HL-60 (cell line): ENCODE measurements around the gene EEF2KMT.

Experiments
- DNase-seq, 2 experiments: peaks; one replicate each; pipeline ENCODE4 v3.0.0-alpha.2; 2010 to 2020; ENCODE audit warnings: low read depth in 1 of 2, low spot score in 1 of 2
- H3K27ac ChIP-seq: fragments of 250-450 bp; sonication (Bioruptor Pico); replicated peaks from 2 replicates; pipeline ENCODE4 v1.5.1; 2020; ENCODE audit warnings: mild to moderate bottlenecking, moderate library complexity
- H3K27me3 ChIP-seq: fragments of 250-450 bp; sonication (Bioruptor Pico); 2 replicates; pipeline ENCODE4 v1.5.1; 2021; ENCODE audit warnings: mild to moderate bottlenecking, moderate library complexity; ENCODE audit not compliant: insufficient read depth, poor library complexity, severe bottlenecking
- H3K4me3 ChIP-seq: replicated peaks from 2 replicates; pipeline ENCODE4 v1.5.1; 2011; ENCODE audit warnings: mild to moderate bottlenecking, control low read depth, low read length; ENCODE audit not compliant: insufficient read depth
- GABPA ChIP-seq: IDR thresholded peaks from 2 replicates; pipeline ENCODE4 v1.6.1; 2012; ENCODE audit warnings: low read depth
- POLR2AphosphoS5 ChIP-seq: IDR thresholded peaks from 2 replicates; pipeline ENCODE4 v1.6.1; 2012; ENCODE audit warnings: low read depth
- SPI1 ChIP-seq: IDR thresholded peaks from 2 replicates; pipeline ENCODE4 v1.6.1; 2012; ENCODE audit warnings: low read depth, mild to moderate bottlenecking, borderline replicate concordance
- TF ChIP-seq, protein P1 (sequence below): IDR thresholded peaks from 2 replicates; pipeline ENCODE4 v1.6.1; 2012; ENCODE audit warnings: low read depth; ENCODE audit not compliant: insufficient replicate concordance
- TF ChIP-seq, protein P2 (sequence below): IDR thresholded peaks from one replicate; pipeline ENCODE4 v1.5.1; 2011; ENCODE audit warnings: low read length, control low read depth, inconsistent platforms; ENCODE audit not compliant: insufficient read depth

EEF2KMT gene

DNA sequence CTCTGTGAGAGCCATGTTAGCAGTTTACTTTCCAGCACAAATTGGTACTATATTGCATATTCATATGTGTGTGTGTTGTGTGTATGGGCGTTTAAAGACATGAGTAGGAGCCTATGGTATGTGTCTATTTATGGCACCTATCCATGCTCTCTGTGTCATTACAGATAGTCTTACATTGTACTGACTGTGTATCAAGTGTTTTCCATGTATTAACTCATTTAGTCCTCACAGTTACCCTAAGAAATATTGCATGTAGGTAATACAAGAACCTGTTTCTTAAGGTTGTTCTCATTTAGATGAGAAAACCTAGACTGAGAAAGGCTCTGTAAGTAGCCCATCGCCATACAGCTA is 24.3 kb downstream of the EEF2KMT start:
- no peak overlapping the region for H3K4me3 ChIP-seq

GRCh38 chr16:5072334-5073278 is 25.0 kb downstream of the EEF2KMT start:
- Histone ChIP-seq H3K27ac (peak overlapping the region; percentile 81), H3K27me3 (no peaks in the 10 kb centered on the region), H3K4me3 (peak overlapping the region; percentile 78)
- no peak for DNase-seq
- TF ChIP-seq, protein P1, sequence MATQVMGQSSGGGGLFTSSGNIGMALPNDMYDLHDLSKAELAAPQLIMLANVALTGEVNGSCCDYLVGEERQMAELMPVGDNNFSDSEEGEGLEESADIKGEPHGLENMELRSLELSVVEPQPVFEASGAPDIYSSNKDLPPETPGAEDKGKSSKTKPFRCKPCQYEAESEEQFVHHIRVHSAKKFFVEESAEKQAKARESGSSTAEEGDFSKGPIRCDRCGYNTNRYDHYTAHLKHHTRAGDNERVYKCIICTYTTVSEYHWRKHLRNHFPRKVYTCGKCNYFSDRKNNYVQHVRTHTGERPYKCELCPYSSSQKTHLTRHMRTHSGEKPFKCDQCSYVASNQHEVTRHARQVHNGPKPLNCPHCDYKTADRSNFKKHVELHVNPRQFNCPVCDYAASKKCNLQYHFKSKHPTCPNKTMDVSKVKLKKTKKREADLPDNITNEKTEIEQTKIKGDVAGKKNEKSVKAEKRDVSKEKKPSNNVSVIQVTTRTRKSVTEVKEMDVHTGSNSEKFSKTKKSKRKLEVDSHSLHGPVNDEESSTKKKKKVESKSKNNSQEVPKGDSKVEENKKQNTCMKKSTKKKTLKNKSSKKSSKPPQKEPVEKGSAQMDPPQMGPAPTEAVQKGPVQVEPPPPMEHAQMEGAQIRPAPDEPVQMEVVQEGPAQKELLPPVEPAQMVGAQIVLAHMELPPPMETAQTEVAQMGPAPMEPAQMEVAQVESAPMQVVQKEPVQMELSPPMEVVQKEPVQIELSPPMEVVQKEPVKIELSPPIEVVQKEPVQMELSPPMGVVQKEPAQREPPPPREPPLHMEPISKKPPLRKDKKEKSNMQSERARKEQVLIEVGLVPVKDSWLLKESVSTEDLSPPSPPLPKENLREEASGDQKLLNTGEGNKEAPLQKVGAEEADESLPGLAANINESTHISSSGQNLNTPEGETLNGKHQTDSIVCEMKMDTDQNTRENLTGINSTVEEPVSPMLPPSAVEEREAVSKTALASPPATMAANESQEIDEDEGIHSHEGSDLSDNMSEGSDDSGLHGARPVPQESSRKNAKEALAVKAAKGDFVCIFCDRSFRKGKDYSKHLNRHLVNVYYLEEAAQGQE = no peak
- TF ChIP-seq SPI1 = no peak
- no peak for TF ChIP-seq POLR2AphosphoS5
- TF ChIP-seq, protein P2, sequence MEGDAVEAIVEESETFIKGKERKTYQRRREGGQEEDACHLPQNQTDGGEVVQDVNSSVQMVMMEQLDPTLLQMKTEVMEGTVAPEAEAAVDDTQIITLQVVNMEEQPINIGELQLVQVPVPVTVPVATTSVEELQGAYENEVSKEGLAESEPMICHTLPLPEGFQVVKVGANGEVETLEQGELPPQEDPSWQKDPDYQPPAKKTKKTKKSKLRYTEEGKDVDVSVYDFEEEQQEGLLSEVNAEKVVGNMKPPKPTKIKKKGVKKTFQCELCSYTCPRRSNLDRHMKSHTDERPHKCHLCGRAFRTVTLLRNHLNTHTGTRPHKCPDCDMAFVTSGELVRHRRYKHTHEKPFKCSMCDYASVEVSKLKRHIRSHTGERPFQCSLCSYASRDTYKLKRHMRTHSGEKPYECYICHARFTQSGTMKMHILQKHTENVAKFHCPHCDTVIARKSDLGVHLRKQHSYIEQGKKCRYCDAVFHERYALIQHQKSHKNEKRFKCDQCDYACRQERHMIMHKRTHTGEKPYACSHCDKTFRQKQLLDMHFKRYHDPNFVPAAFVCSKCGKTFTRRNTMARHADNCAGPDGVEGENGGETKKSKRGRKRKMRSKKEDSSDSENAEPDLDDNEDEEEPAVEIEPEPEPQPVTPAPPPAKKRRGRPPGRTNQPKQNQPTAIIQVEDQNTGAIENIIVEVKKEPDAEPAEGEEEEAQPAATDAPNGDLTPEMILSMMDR = no peak
- TF ChIP-seq GABPA = no peak

More for the DNA sequence above, 24.3 kb downstream of the EEF2KMT start:
- H3K27ac ChIP-seq = no peak overlapping the region
- H3K27me3 ChIP-seq = no peaks in the 10 kb centered on the region
- no peak for DNase-seq
- TF ChIP-seq POLR2AphosphoS5 = no peak
- TF ChIP-seq, protein P1 = no peak
- no peak for TF ChIP-seq GABPA
- TF ChIP-seq, protein P2 = no peak
- no peak for TF ChIP-seq SPI1

DNA sequence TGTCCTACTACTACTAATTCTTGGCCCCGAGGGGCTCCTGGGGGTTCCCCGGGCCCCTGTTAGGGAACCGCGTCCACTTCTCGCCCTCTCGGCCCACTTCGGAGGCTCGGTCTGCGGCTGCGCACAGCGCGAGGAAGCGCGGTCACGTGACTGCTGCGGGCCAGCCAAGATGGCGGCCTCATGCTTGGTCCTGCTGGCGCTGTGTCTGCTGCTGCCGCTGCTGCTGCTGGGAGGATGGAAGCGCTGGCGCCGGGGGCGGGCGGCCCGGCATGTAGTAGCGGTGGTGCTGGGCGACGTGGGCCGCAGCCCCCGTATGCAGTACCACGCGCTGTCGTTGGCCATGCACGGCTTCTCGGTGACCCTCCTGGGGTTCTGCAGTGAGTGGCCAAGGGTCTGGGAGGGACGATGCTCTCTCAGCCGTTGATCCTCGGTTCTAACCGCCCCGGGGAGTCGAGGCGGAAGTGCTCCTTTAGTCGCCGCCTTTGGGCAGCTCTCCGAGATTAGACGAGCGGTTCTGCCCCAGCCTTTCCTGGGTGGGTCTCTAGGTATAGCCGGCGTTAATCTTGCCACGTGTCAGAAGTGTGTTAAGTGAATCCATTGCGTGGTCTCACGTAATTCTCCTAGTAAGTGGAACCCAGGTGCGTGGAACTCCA is 25.8 kb downstream of the EEF2KMT start, which contains the start of gene ALG1:
TSS of gene ALG1 (plus strand) at position 163 of the 653 bp plus-strand sequence. CDS start at position 170, 7 bp downstream.
- Histone ChIP-seq H3K4me3 (peak within 1 kb of the TSS; percentile 78), H3K27ac (peak within 1 kb of the TSS; percentile 81), H3K27me3 (no peaks in the 10 kb centered on the region)
- DNase-seq = peak; percentile 82 to 88
- TF ChIP-seq, protein P2 = no peak
- TF ChIP-seq, protein P1 = peak; percentile 79
- peak; percentile 27; the same call in 1 of the 2 replicates for TF ChIP-seq SPI1
- no peak for TF ChIP-seq GABPA
- TF ChIP-seq POLR2AphosphoS5 = peak; percentile 93
